ENCODE measurements around the gene BATF3. TPM values are rescaled to one million over a fixed set of nuclear protein-coding genes. Genes with fewer than 3 reads are reported as not detected.
A peak's percentile ranks its signal among the peaks of the same experiment; 100 is the strongest.

BATF3 gene
- total and polyA plus RNA-seq, 2 of the 4 experiments (the other 2 are of a cell fraction) = 1.6 to 3.9 TPM

DNA sequence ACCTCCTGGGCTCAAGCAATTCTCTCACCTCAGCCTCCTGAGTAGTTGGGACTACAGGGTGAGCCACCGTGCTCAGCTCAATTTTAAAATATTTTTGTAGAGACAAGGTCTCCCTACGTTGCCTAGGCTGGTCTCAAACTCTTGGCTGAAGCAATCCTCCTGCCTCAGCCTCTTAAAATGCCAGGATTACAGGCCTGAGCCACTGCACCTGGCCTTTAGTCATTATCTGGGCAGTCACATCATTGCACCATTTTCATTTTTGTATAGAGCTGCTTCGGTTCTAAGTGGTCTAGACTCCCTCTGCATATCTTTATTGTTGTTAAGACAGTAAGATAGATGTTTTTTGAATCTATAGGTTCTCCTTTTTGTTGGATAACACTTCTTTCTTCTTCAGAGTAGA lies 51.2 kb downstream of the BATF3 start:
- DNase-seq (peak; percentile 36), ATAC-seq (ENCODE audit: low read depth) (0 out of 2 replicates have a peak, but pooled peaks have one; percentile 3)
- peak overlapping the region; percentile 62 for H4K91ac ChIP-seq (ENCODE audit: insufficient read depth, low read depth, low read length)
- H3K9ac ChIP-seq (ENCODE audit: low read depth, low read length) = peak overlapping the region; percentile 33; the same call in 1 of the 2 replicates
- peak overlapping the region; percentile 17 for H3K18ac ChIP-seq (ENCODE audit: low read depth, low read length)
- H3K9me1 ChIP-seq (ENCODE audit: insufficient read depth, low read length) = peaks cover 13% of the 10 kb centered on the region
- peak overlapping the region; percentile 72; the same call in 1 of the 2 replicates for H3K27ac ChIP-seq (ENCODE audit: insufficient read depth, low read length)
- no peak overlapping the region for H2AFZ ChIP-seq (replicated peaks; ENCODE audit: low read length, poor library complexity)
- dilution Hi-C loops (cut with HindIII; ENCODE audit: low sequenced_read_pairs, unreplicated experiment) = no loop called here
- H2AK5ac ChIP-seq (ENCODE audit: low read depth, low read length) = peak overlapping the region; percentile 64; the same call in 1 of the 2 replicates
- H3K36me3 ChIP-seq (ENCODE audit: control insufficient read depth, insufficient read depth, low read length) = no peaks in the 10 kb centered on the region
- H2BK5ac ChIP-seq (ENCODE audit: low read depth, low read length, poor library complexity, severe bottlenecking) = peak overlapping the region; percentile 56
- no peak overlapping the region for H3K14ac ChIP-seq (replicated peaks; ENCODE audit: low read depth, low read length)
- H2BK120ac ChIP-seq (ENCODE audit: low read depth, low read length) = 0 out of 2 replicates have a peak overlapping the region, but pooled peaks have one; percentile 56
- intact Hi-C loops (cut with micrococcal nuclease) = loop anchor here (5.0 kb wide), 1 partner anchor 36 kb away; no protein-coding TSS in a partner anchor
- no peaks in the 10 kb centered on the region for H3K27me3 ChIP-seq (ENCODE audit: control insufficient read depth, insufficient read depth, low read length)
- H3K56ac ChIP-seq (ENCODE audit: extremely low read depth, insufficient read depth, low read length) = no peak overlapping the region
- H2AK9ac ChIP-seq (replicated peaks; ENCODE audit: low read depth, low read length, poor library complexity) = no peak overlapping the region
- no CpG with 5 or more reads among the region's 3 CpGs for WGBS, 2 experiments (ENCODE audit: extremely low coverage in 2 of 2, insufficient read length in 1 of 2)
- in situ Hi-C loops (cut with MboI; ENCODE audit: low sequenced_read_pairs) = no loop called here
- peak overlapping the region; percentile 58 for H3K4ac ChIP-seq (ENCODE audit: low read depth, low read length)
- H2BK20ac ChIP-seq (ENCODE audit: low read depth, low read length) = peak overlapping the region; percentile 88
- CTCF ChIA-PET = no interaction called here
- no peak for TF ChIP-seq ELK1 (IDR thresholded peaks at IDR 0.05; ENCODE audit: borderline replicate concordance, low read depth, low read length)
- no peak for TF ChIP-seq FOS (IDR thresholded peaks at IDR 0.05; ENCODE audit: low read depth, low read length)
- no peak for TF ChIP-seq CEBPB (IDR thresholded peaks at IDR 0.05; ENCODE audit: low read depth, low read length)
- no peak for TF ChIP-seq MAZ (IDR thresholded peaks at IDR 0.05; ENCODE audit: borderline replicate concordance, low read depth, low read length)
- TF ChIP-seq CHD1 (IDR thresholded peaks at IDR 0.05; ENCODE audit: low read depth, low read length) = no peak
- POLR2A ChIA-PET (ENCODE audit: unreplicated experiment) = no interaction called here
- peaks cover 15% of the 10 kb centered on the region for H3K4me1 ChIP-seq (ENCODE audit: control insufficient read depth, insufficient read depth, low read length)
- no peak overlapping the region for H3K4me3 ChIP-seq (ENCODE audit: insufficient read depth, low read depth, low read length)
- peak overlapping the region; percentile 6 to 21; a peak in 1 of 4 replicates for H4K8ac ChIP-seq (ENCODE audit: low read depth in 2 of 2, low read length in 2 of 2)
- no peaks in the 10 kb centered on the region for H4K20me1 ChIP-seq (ENCODE audit: insufficient read depth, low read length)
- no TSS peak for BruUV-seq (replicated peaks)
- no peak overlapping the region for H3K4me2 ChIP-seq (ENCODE audit: low read depth, low read length)
- H3K9me3 ChIP-seq (ENCODE audit: control insufficient read depth, insufficient read depth, low read length) = 0 out of 2 replicates have a peak, but pooled peaks cover 2% of the 10 kb centered on the region
- peak overlapping the region; percentile 30; the same call in 1 of the 3 replicates for H2BK15ac ChIP-seq (ENCODE audit: low read depth, low read length)
- H3K79me1 ChIP-seq (ENCODE audit: low read depth in 1 of 2, low read length in 2 of 2) = no peaks in the 10 kb centered on the region
- peak overlapping the region; percentile 52; the same call in 1 of the 2 replicates for H4K5ac ChIP-seq (ENCODE audit: low read depth, low read length)
- H3K23ac ChIP-seq (ENCODE audit: low read depth, low read length) = peak overlapping the region; percentile 59; the same call in 1 of the 2 replicates

Measured in IMR-90 (cell line).